Stimulated activated naive B cell treated with anti-CD40 and anti-IgM and Interleukin-4, amounts not matched to agents 10 μg/mL and 1 μg/mL and 100 μg/mL, for 72 hours (primary cell): ENCODE data around the gene SMIM10L1.

ENCODE experiments used
- ATAC-seq, 2 donors: fragments of 150-1000 bp; cut with Tn5 transposase; replicated peaks; 2 replicates each; pipeline ENCODE4 v1.10.0; 2021; ENCODE audit warnings: moderate library complexity in 1 of 2
- DNase-seq: peaks from one replicate; pipeline ENCODE4 v3.0.0; 2021
- H3K27ac Mint-ChIP-seq: one replicate; pipeline ENCODE4 v1.8.0; 2022; ENCODE audit warnings: mild to moderate bottlenecking, mixed read lengths
- H3K27me3 Mint-ChIP-seq, 2 donors: one replicate each; pipeline ENCODE4 v1.8.0; 2022; ENCODE audit warnings: mixed read lengths in 2 of 2
- H3K36me3 Mint-ChIP-seq, 2 donors: one replicate each; pipeline ENCODE4 v1.8.0; 2022; ENCODE audit warnings: mixed read lengths in 2 of 2, mild to moderate bottlenecking in 1 of 2
- H3K4me1 Mint-ChIP-seq, 2 donors: one replicate each; pipeline ENCODE4 v1.8.0; 2022; ENCODE audit warnings: mixed read lengths in 2 of 2, mild to moderate bottlenecking in 1 of 2
- H3K4me3 Mint-ChIP-seq, 2 donors: one replicate each; pipeline ENCODE4 v1.8.0; 2022; ENCODE audit warnings: mild to moderate bottlenecking in 2 of 2, mixed read lengths in 2 of 2, moderate library complexity in 1 of 2
- H3K9me3 Mint-ChIP-seq, 2 donors: one replicate each; pipeline ENCODE4 v1.8.0; 2022; ENCODE audit warnings: mixed read lengths in 2 of 2, mild to moderate bottlenecking in 1 of 2

The SMIM10L1 gene

GRCh38 chr12:11171145-11171968, at the start of gene SMIM10L1:
Gene SMIM10L1, plus strand, starts transcription at chr12:11171194. Its CDS starts 163 bp downstream, at chr12:11171357.
- ATAC-seq (peak; percentile 98), DNase-seq (peak; percentile 86)
- no peaks in the 10 kb centered on the region for H3K9me3 Mint-ChIP-seq
- H3K4me1 Mint-ChIP-seq: peaks cover 23 to 56% of the 10 kb centered on the region in 2 donors
- H3K27ac Mint-ChIP-seq: peak within 1 kb of the TSS; percentile 100
- H3K36me3 Mint-ChIP-seq: peaks cover 45 to 51% of the 10 kb centered on the region in 2 donors
- peak within 1 kb of the TSS; percentile 97 to 100 for H3K4me3 Mint-ChIP-seq
- no peaks in the 10 kb centered on the region for H3K27me3 Mint-ChIP-seq

- Mint-ChIP-seq H3K9me3 (no peaks in the 10 kb centered on the region), H3K4me1 (peaks cover 12 to 14% of the 10 kb centered on the region in 2 donors), H3K4me3 (no peak overlapping the region), H3K27ac (no peak overlapping the region), H3K36me3 (peaks cover 20 to 43% of the 10 kb centered on the region in 2 donors), H3K27me3 (no peaks in the 10 kb centered on the region)
- ATAC-seq: no peak
- DNase-seq: no peak
Observed at GRCh38 chr12:11130382-11130781, 40.6 kb upstream of the SMIM10L1 start.

DNA sequence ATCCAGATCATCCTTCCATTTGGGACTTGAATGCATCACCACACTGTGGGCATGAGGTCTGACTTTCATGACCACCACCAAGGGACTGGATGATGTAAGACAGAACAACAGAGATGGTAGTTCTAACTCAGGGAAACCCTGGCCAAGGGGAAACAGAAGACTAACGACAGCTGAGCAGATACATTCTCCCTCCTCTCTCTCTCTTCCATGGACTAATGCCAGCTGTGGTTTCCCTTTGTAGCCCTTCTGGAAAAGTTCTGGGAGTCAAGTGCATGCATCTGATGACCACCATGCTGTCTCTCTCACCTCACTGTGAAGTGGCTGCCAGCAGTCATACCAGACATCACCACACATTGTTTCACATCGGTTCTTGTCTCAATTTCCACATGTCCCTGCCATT, 40.0 kb upstream of the SMIM10L1 start:
- Mint-ChIP-seq H3K27ac (no peak overlapping the region), H3K9me3 (no peaks in the 10 kb centered on the region), H3K4me3 (no peak overlapping the region), H3K27me3 (no peaks in the 10 kb centered on the region), H3K4me1 (peaks cover 14 to 21% of the 10 kb centered on the region in 2 donors), H3K36me3 (peaks cover 20 to 44% of the 10 kb centered on the region in 2 donors)
- no peak for DNase-seq
- ATAC-seq: no peak

DNA sequence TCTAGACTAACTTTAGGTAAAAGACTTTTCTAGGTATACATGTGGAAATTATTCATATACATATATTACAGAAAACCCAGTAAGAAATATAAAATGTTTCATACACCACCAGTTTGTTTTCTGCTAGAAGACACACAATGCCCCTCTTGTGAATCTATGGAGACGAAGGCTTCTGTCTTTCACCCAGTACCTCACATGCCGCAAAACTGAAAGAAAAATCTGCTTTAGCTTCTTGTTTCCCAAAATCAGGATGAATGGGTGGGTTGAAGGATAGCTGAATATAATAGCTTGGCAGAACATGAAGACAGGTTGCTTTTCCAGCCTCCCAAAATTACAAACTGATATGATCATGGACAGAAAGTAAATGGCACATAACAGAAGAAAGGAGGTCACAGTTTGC, 37.8 kb upstream of the SMIM10L1 start:
- Mint-ChIP-seq H3K9me3 (no peaks in the 10 kb centered on the region), H3K4me1 (peaks cover 19 to 29% of the 10 kb centered on the region in 2 donors), H3K36me3 (peaks cover 15 to 32% of the 10 kb centered on the region in 2 donors), H3K27ac (no peak overlapping the region), H3K4me3 (no peak overlapping the region), H3K27me3 (no peaks in the 10 kb centered on the region)
- ATAC-seq (no peak), DNase-seq (no peak)

GRCh38 chr12:11133816-11134215, 37.2 kb upstream of the SMIM10L1 start:
- Mint-ChIP-seq H3K9me3 (no peaks in the 10 kb centered on the region), H3K4me3 (no peak overlapping the region), H3K4me1 (peaks cover 19 to 29% of the 10 kb centered on the region in 2 donors), H3K27me3 (no peaks in the 10 kb centered on the region), H3K27ac (peak overlapping the region; percentile 51), H3K36me3 (peaks cover 10 to 26% of the 10 kb centered on the region in 2 donors)
- DNase-seq (no peak), ATAC-seq (no peak)

GRCh38 chr12:11134305-11134704, 36.7 kb upstream of the SMIM10L1 start, which contains the start of gene TAS2R30:
Gene TAS2R30, minus strand, starts transcription at chr12:11134644. Its CDS starts 400 bp downstream, at chr12:11134244.
- DNase-seq (no peak), ATAC-seq (no peak)
- no peak within 1 kb of the TSS for H3K4me3 Mint-ChIP-seq
- H3K9me3 Mint-ChIP-seq: peaks cover 0 to 1% of the 10 kb centered on the region in 2 donors
- no peaks in the 10 kb centered on the region for H3K27me3 Mint-ChIP-seq
- peak within 1 kb of the TSS; percentile 51 for H3K27ac Mint-ChIP-seq
- H3K4me1 Mint-ChIP-seq: peaks cover 19 to 29% of the 10 kb centered on the region in 2 donors
- peaks cover 7 to 24% of the 10 kb centered on the region in 2 donors for H3K36me3 Mint-ChIP-seq

- DNase-seq (no peak), ATAC-seq (peak; percentile 91 to 94)
- Mint-ChIP-seq H3K27ac (no peak overlapping the region), H3K4me1 (peaks cover 19 to 38% of the 10 kb centered on the region in 2 donors), H3K4me3 (no peak overlapping the region), H3K9me3 (peaks cover 0 to 4% of the 10 kb centered on the region in 2 donors), H3K36me3 (peaks cover 16 to 33% of the 10 kb centered on the region in 2 donors), H3K27me3 (no peaks in the 10 kb centered on the region)
Observed at GRCh38 chr12:11136075-11136474, 34.9 kb upstream of the SMIM10L1 start.

- Mint-ChIP-seq H3K4me3 (no peak overlapping the region), H3K9me3 (peaks cover 9 to 19% of the 10 kb centered on the region in 2 donors), H3K27ac (no peak overlapping the region), H3K4me1 (peaks cover 19 to 38% of the 10 kb centered on the region in 2 donors), H3K27me3 (no peaks in the 10 kb centered on the region), H3K36me3 (peaks cover 42 to 58% of the 10 kb centered on the region in 2 donors)
- DNase-seq (no peak), ATAC-seq (no peak)
Observed at GRCh38 chr12:11143352-11143751, 27.6 kb upstream of the SMIM10L1 start.

DNA sequence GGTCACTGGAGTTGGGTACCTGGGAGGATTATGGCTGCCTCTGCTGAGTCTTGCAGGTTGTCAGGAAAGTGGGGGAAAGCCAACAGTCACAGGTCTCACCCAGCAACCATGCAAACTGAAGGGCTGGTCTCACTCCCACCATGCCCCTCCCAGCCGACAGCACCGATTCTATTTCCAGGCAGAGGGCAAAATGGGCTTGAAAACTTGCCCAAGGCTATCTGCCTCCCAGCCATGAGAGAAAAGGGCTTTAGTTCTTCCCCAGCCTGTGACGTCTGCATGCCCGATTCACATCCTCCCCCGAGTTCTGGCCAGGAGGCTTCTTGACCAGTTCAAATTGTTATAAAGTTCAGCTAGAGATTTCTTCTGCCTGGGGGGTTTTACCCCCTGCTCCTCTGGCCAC, 26.7 kb upstream of the SMIM10L1 start:
- H3K36me3 Mint-ChIP-seq: peaks cover 43 to 58% of the 10 kb centered on the region in 2 donors
- DNase-seq: no peak
- H3K27ac Mint-ChIP-seq: peak overlapping the region; percentile 47
- no peak for ATAC-seq
- H3K27me3 Mint-ChIP-seq: no peaks in the 10 kb centered on the region
- H3K4me3 Mint-ChIP-seq: no peak overlapping the region
- H3K9me3 Mint-ChIP-seq: peaks cover 12 to 18% of the 10 kb centered on the region in 2 donors
- H3K4me1 Mint-ChIP-seq: peaks cover 19 to 38% of the 10 kb centered on the region in 2 donors

DNA sequence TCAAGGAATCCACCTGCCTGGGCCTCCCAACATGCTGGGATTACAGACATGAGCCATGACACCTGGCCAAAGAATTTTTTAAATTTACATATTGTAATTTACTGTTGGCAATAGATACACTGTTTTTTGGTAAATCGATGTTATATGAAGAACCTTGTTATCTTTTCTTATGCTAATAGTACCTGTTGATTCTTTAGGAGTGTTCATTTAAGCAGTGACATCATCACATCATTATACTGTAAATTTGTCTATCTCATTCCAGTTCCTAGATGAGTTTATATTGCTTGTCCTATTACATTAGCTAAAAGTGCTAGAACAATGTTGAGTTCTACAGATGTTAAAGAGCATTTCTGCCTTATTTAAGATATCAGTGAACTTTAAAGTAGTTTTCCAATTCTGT, 23.6 kb upstream of the SMIM10L1 start:
- Mint-ChIP-seq H3K4me3 (no peak overlapping the region), H3K27ac (no peak overlapping the region)
- ATAC-seq: no peak

GRCh38 chr12:11150832-11151231, 20.2 kb upstream of the SMIM10L1 start:
- H3K4me3 Mint-ChIP-seq: no peak overlapping the region
- no peak overlapping the region for H3K27ac Mint-ChIP-seq

More for the DNA sequence above, 23.6 kb upstream of the SMIM10L1 start:
- no peak for DNase-seq
- peaks cover 35 to 49% of the 10 kb centered on the region in 2 donors for H3K36me3 Mint-ChIP-seq
- H3K4me1 Mint-ChIP-seq: peaks cover 13 to 19% of the 10 kb centered on the region in 2 donors
- no peaks in the 10 kb centered on the region for H3K27me3 Mint-ChIP-seq
- H3K9me3 Mint-ChIP-seq: peaks cover 14 to 15% of the 10 kb centered on the region in 2 donors

DNA sequence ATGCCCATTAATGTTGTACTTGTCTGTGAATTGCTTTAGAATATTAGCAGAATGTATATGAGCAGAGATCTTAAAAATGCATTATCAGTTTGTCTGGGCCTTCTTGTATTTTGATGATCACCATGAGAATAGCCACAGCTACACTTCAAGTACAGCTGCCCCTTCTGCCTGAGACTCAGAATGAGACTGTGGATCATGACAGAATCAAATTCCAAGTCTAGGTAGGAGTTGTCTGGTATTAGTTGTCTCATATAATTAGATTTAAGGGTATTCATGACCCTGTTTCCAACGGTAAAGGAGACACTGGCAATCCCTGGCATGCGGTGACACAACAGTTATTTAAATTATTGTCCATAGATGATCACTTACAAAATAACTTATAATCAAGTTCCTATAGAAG, 18.3 kb upstream of the SMIM10L1 start:
- Mint-ChIP-seq H3K9me3 (peaks cover 5 to 8% of the 10 kb centered on the region in 2 donors), H3K4me1 (peaks cover 0 to 5% of the 10 kb centered on the region in 2 donors), H3K27me3 (no peaks in the 10 kb centered on the region), H3K27ac (no peak overlapping the region), H3K4me3 (no peak overlapping the region), H3K36me3 (peaks cover 36 to 43% of the 10 kb centered on the region in 2 donors)
- ATAC-seq (no peak), DNase-seq (no peak)

More at GRCh38 chr12:11150832-11151231, 20.2 kb upstream of the SMIM10L1 start:
- Mint-ChIP-seq H3K27me3 (no peaks in the 10 kb centered on the region), H3K36me3 (peaks cover 29 to 36% of the 10 kb centered on the region in 2 donors), H3K4me1 (peaks cover 0 to 2% of the 10 kb centered on the region in 2 donors), H3K9me3 (peaks cover 0 to 5% of the 10 kb centered on the region in 2 donors)
- ATAC-seq (no peak), DNase-seq (no peak)

DNA sequence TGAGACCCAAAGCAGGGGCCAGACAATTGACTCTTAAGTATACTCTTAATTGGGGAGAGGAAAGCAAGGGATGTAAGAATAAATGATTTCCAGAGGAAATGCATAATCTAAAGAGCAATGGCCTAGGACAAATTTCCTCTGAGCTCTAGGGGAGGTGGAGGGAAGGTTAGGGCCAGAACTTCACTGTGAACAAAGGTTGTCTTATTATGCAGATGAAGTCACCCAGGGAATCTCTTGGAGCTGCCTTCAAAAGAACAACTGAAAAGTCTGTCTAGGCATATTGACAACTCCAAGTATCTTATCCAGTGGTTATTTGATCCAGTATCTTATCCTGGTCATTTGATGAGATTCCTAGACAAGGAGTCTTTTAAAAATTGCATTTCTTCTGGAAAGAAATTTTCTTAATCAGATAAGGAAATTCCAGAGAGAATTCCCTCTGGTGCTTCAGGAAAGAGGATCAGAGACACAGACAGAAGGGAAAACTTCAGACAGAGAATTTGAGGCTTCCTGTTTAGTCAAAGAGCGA, 16.5 kb upstream of the SMIM10L1 start:
- DNase-seq: no peak
- no peak for ATAC-seq
- Mint-ChIP-seq H3K36me3 (peaks cover 37 to 46% of the 10 kb centered on the region in 2 donors), H3K4me3 (no peak overlapping the region), H3K9me3 (peaks cover 5% of the 10 kb centered on the region in 2 donors), H3K4me1 (peaks cover 0 to 5% of the 10 kb centered on the region in 2 donors), H3K27me3 (no peaks in the 10 kb centered on the region), H3K27ac (no peak overlapping the region)

GRCh38 chr12:11158885-11159444, 12.0 kb upstream of the SMIM10L1 start:
- H3K36me3 Mint-ChIP-seq: peaks cover 43 to 56% of the 10 kb centered on the region in 2 donors
- H3K27me3 Mint-ChIP-seq: no peaks in the 10 kb centered on the region
- DNase-seq (no peak), ATAC-seq (no peak)
- no peak overlapping the region for H3K4me3 Mint-ChIP-seq
- peaks cover 10 to 17% of the 10 kb centered on the region in 2 donors for H3K4me1 Mint-ChIP-seq
- no peak overlapping the region for H3K27ac Mint-ChIP-seq
- H3K9me3 Mint-ChIP-seq: peaks cover 2 to 5% of the 10 kb centered on the region in 2 donors
